GM18508 (cell line): ENCODE measurements around the gene IL4.
"Not testable (repeated sequence)": the region's sequence is repeated elsewhere in the genome, so short reads cannot be mapped to it uniquely, and the experiment has no call there.

ENCODE experiments used
- ATAC-seq: cut with Tn5 transposase; IDR thresholded peaks from one replicate; pipeline ENCODE4 v1.9.1; 2021; ENCODE audit warnings: moderate number of reproducible peaks; ENCODE audit not compliant: insufficient read depth, unreplicated experiment

Gene IL4

GRCh38 chr5:132688536-132689339 lies 14.9 kb downstream of the IL4 start:
- no peak for ATAC-seq

- no peak for ATAC-seq
These were observed 15.7 kb downstream of the IL4 start for GRCh38 chr5:132689513-132689912.

- ATAC-seq, result no peak
These were observed 16.4 kb downstream of the IL4 start for GRCh38 chr5:132690156-132690555.

- ATAC-seq, result not testable (repeated sequence)
These were observed 18.2 kb downstream of the IL4 start for GRCh38 chr5:132691755-132692631.

- no peak for ATAC-seq
These were observed 18.8 kb downstream of the IL4 start for GRCh38 chr5:132692632-132692967.

- no peak for ATAC-seq
These were observed 22.2 kb downstream of the IL4 start for GRCh38 chr5:132695956-132696355.

GRCh38 chr5:132704875-132705274 lies 31.1 kb downstream of the IL4 start:
- ATAC-seq, result no peak

- ATAC-seq, result no peak
These were observed 34.9 kb downstream of the IL4 start for GRCh38 chr5:132708645-132709044.

GRCh38 chr5:132714456-132715307 lies 40.9 kb downstream of the IL4 start:
- no peak for ATAC-seq

GRCh38 chr5:132718544-132719312 lies 44.9 kb downstream of the IL4 start:
- ATAC-seq, result no peak

- no peak for ATAC-seq
These were observed 52.0 kb downstream of the IL4 start for GRCh38 chr5:132725745-132726144.

GRCh38 chr5:132729896-132730295 lies 56.1 kb downstream of the IL4 start:
- ATAC-seq, result no peak
